GM04504 (cell line): ENCODE measurements around the gene AKAP13.

Experiments
- DNase-seq: peaks from one replicate; pipeline ENCODE4 v3.0.0-alpha.2; 2012; ENCODE audit warnings: low read depth

The AKAP13 gene

GRCh38 chr15:85756411-85757072, 376.1 kb downstream of the AKAP13 start:
- no peak for DNase-seq

DNA sequence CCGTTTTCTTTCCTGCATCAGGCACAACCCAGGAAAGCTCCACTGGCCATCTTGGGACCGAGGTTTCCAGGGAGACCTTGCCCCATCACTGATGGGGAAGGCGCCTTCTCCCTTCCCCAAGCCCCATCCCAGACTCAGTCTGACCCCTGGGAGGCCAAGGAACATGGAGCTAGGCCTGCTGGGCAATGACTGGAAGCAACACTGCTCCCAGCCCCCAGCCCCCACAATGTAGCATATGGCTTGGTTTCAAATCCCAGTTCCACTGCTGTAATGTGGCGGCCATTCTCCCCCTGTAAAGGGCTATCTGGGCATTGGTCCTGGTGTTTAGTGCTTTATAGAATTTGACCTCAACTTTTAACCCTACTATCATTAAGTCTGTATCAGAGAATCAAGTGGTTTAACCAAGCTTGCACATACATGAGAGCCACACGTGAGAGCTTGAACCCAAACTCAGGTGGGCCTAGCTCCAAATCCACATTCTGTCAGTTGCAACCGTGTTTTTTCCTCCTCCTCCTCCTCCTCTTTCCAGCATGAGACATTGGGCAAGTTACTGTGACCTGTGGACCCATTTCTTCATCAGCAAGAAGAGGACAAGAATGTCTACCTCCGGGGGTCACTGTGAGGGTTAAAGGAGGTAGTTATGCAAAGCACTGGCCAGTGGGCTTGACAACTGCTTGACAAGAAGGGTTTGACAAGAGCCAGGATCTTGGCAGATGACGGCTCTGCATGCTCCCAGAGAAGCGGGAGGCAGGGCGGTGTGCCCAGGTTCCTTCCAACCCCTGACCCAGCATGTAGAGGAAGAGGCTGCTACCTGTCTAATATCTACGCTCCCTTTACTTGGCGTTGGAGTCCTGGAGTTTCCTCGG, 376.9 kb downstream of the AKAP13 start:
- no peak for DNase-seq

DNA sequence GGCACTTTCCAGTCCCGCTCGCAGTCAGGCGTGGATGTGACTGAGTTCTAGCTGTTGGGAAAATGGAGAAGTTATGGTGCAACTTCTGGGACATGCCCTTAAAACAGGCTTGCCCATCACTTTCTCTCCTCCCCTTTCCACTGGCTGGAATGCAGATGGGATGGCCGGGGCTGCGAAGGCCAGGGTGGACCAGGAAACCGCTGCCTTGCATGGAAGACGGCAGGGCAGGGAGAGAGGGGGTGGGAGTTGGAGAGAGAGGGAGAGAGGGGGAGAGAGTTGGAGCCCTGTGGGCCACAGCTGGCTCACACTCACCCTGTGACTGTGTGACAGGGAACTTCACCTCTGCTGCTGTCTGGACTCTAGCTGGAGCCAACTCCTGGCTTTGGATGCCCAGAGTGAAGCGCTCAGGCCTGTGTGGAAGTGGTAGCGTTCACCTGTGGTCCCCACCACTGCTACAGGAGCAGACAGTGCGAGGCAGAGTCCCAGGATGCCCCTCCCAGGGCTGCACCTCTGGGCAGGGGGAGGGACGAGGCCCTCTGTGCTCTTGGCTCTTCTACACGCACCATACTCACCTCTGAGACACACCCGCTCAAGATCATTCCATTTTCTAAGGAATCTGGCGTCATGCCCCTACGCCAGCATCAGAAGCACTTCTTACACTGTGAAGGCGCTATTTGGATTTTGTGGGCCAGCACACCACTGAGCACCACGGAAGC, 377.7 kb downstream of the AKAP13 start:
- DNase-seq: no peak

DNA sequence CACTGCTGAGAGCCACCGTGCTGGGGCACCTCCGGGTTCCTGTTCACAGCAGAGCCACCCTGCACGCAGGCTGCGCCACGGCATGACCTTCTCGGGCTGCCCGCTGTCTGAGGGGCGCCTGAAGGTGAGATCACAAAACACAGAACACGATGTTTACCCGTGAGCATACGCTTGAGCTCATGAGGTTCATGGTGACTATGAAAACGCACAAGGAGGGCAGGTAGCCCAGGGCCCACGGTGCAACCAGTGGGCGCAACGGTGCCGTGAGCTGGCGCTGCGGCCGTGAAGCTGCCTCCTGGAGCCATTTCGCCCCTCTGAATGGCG, 378.2 kb downstream of the AKAP13 start:
- DNase-seq: no peak

DNA sequence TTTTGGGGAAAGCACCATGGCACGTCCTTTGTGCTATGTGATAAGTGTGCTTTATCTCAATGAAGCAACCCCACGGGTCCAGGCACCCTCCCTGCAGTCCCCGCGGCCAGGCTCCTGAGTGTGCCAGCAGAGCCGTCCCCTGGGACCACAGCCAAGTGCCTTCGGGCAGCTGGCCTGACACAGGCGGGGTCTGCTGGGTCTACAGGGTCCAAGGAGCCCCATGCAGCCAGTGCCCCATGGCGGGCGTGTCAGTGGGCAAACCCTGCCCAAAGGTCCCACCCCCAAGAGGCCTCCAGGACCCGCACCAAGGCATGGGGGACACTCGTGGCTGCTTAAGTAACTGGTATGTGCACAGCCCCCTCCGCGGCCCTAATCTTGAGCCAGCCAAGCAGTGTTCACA, 379.0 kb downstream of the AKAP13 start:
- no peak for DNase-seq

DNA sequence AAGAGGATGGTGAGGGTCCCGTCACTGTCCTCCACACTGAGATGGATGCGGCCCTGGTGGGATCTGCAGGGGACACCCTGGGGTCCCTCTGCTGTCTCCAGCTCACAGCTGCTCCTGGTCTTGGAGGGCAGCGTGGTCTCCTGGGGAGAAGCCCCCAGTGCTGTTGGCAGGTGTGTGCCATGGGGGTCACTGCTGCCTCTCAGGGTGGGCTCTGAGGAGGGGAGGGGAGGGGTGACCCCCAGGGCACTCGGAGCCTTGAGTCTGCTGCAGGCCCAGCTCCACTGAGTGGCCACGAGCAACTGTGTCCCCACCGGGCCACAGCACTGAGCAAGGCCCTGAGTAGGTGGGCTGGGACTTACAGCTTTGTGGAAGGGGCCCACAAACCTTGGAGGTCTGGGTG, 379.6 kb downstream of the AKAP13 start:
- DNase-seq: no peak

DNA sequence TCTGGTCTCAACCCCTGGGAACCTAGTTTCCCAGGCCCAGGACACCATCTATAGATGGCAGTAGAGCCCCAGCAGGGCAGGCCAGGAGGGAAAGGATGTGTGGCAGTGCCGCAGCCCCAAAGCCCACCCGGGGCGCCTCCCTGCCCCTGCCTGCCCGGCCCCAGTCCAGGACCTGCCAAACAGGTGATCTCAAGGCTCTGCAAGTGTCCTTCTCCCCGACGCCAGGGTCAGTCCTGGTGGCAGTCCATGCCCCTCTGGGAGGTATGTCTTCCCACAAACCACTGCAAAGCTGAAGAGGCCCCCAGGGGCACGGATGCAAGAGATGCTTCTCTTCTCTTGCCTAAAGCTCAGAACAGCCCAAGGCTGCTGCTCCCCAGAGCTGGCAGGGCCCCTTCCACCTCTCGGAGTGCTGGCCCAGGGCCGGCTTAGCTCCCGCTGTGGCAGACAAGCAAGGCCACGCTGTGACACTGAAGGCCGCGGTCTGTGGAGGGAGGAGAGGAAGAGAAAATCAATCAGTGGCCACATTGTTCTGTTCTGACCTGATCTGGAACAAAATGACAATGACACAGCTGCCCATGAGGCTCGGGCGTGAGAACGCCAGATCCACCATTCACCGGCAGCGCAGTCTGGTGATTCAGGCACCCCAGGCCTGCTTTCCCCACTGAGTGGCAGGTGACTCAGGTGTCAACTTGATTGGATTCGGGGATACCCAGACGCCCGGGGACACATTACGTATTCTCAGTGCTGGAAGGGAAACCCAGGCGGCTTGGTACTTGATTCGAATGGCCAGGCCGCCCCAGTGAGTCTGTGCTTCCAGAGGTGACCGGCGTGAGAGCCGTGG, 380.3 kb downstream of the AKAP13 start:
- DNase-seq: no peak

DNA sequence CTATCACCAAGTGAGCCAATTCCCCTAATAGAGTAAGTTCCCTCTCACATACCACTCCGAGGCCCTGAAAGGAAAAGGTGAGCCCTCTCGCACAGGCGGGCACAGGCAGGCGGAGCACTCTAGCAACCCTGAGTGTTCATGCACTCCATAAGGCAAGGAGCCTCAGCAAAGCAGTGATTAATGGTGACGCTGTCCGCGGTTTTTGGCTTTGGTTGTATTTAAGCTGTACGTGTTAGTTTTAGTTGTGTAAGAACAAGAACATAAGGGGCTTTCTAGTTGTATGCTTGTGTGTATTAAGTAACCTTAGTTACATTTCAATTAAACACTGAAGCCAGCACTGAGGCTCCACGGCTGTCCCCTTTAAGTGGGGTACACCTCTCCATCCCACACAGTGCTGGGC, 381.2 kb downstream of the AKAP13 start:
- DNase-seq: no peak

GRCh38 chr15:85762039-85762755, 381.8 kb downstream of the AKAP13 start:
- no peak for DNase-seq

DNA sequence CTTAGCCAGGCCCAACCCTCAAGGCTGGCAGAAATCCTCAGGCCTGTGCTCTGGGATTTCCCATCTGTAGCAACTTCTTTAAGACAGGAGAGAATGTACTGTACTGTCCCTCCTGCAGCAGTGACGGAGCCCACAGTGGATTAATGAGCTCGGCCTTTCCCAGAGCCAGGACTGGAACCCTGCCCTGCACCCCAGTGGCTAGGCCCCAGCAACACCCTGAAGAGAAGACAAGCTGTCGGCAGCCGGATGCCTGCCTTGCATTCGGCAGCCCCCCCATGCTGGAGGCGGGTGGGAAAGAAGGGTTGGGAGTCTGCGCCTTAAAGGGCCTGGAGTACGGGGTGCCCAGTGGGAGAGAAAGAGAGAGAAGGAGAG, 382.3 kb downstream of the AKAP13 start:
- DNase-seq: no peak

GRCh38 chr15:85763157-85763556, 382.8 kb downstream of the AKAP13 start:
- DNase-seq: no peak

- no peak for DNase-seq
Measured at GRCh38 chr15:85763673-85764633, 383.6 kb downstream of the AKAP13 start.

DNA sequence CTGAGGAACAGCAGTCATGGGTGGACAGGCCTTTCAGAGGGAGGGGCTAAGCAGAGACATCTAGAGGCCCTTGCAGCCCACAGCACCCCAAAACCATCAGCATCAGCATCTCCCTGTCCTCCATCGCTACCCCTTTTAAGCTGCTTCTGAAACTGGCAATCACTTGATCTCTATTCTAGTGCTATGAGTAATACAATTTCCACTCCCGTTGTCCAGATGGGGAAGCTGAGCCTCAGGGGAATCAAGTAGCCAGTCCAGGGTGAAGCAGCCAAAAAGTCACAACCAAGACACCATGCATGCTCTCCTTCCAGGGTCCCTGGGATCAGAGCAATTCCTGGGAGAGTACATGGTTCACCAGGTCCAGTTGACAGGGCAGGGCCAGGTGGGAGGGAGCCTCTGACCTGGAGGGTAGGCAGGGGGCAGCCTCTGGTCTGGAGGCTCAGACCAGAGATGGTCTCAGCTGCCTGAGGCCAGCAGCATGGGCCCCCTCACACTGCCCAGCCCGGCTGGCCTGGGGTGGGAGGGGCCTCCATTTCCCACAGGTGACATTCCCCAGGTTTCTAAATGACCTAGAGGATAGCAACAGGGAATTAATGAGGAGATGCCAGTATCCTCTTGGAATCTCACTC, 384.4 kb downstream of the AKAP13 start:
- no peak for DNase-seq

GRCh38 chr15:85766001-85766831, 385.8 kb downstream of the AKAP13 start:
- DNase-seq: no peak

GRCh38 chr15:85767785-85768529, 387.6 kb downstream of the AKAP13 start:
- no peak for DNase-seq

GRCh38 chr15:85768595-85769168, 388.3 kb downstream of the AKAP13 start:
- DNase-seq: no peak

- DNase-seq: no peak
Measured at GRCh38 chr15:85769182-85769900, 388.9 kb downstream of the AKAP13 start.
